GM12878 (cell line): ENCODE results near the gene KCNQ1.

ENCODE experiments used
- BACH1 ChIP-seq: fragments of 450-650 bp; IDR thresholded peaks from 2 replicates; pipeline ENCODE4 v1.6.1; 2017; ENCODE audit warnings: mild to moderate bottlenecking, borderline replicate concordance
- E4F1 ChIP-seq: fragments of 450-650 bp; IDR thresholded peaks from 2 replicates; pipeline ENCODE4 v1.6.1; 2018; ENCODE audit warnings: borderline replicate concordance, mild to moderate bottlenecking; ENCODE audit not compliant: partially characterized antibody
- MTA3 ChIP-seq: IDR thresholded peaks from 2 replicates; pipeline ENCODE4 v1.6.1; 2012; ENCODE audit warnings: low read length, inconsistent platforms, borderline replicate concordance
- RAD21 ChIP-seq: IDR thresholded peaks from 2 replicates; pipeline ENCODE4 v1.6.1; 2011; ENCODE audit warnings: mild to moderate bottlenecking, low read depth, low read length, moderate library complexity; ENCODE audit not compliant: insufficient read depth
- TF ChIP-seq, protein P1 (sequence below), 3 experiments: IDR thresholded peaks in 2 of 3; conservative IDR thresholded peaks in 1 of 3; 2 replicates each; pipeline ENCODE4 v1.5.1; 2011; ENCODE audit warnings: low read depth in 3 of 3, low read length in 3 of 3, mild to moderate bottlenecking in 3 of 3, control low read depth in 2 of 3, moderate library complexity in 2 of 3, inconsistent platforms in 1 of 3, mixed read lengths in 1 of 3; ENCODE audit not compliant: control insufficient read depth in 2 of 3, insufficient read depth in 1 of 3; ENCODE audit errors: extremely low read depth in 1 of 3

GRCh38 chr11:2552210-2552609 lies 107.4 kb downstream of the KCNQ1 start:
- TF ChIP-seq MTA3 (no peak), BACH1 (no peak), E4F1 (no peak), RAD21 (no peak)
- TF ChIP-seq, protein P1, sequence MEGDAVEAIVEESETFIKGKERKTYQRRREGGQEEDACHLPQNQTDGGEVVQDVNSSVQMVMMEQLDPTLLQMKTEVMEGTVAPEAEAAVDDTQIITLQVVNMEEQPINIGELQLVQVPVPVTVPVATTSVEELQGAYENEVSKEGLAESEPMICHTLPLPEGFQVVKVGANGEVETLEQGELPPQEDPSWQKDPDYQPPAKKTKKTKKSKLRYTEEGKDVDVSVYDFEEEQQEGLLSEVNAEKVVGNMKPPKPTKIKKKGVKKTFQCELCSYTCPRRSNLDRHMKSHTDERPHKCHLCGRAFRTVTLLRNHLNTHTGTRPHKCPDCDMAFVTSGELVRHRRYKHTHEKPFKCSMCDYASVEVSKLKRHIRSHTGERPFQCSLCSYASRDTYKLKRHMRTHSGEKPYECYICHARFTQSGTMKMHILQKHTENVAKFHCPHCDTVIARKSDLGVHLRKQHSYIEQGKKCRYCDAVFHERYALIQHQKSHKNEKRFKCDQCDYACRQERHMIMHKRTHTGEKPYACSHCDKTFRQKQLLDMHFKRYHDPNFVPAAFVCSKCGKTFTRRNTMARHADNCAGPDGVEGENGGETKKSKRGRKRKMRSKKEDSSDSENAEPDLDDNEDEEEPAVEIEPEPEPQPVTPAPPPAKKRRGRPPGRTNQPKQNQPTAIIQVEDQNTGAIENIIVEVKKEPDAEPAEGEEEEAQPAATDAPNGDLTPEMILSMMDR (IDR thresholded peaks at IDR 0.05 in 2 of 3, conservative IDR thresholded peaks at IDR 0.05 in 1 of 3; ENCODE audit: control insufficient read depth in 2 of 3, extremely low read depth in 1 of 3, insufficient read depth in 1 of 3, low read depth in 3 of 3, low read length in 3 of 3): no peak
